Regular cardiac myocyte (primary cell): ENCODE measurements around the gene BRD4. TPM values are rescaled to one million over a fixed set of nuclear protein-coding genes. Genes with fewer than 3 reads are reported as not detected.

Source experiments
- total RNA-seq: library from RNA; depleted of rRNA; stranded (reverse); fragments of >200 nt; gene quantifications from 2 replicates; pipeline ENCODE4 v1.2.3, GENCODE V29; 2014

BRD4 gene
- total RNA-seq = 9.9 and 10.4 TPM in 2 replicates

GRCh38 chr19:15332311-15332996 is at the start of gene BRD4:
TSS of gene BRD4 (minus strand) at chr19:15332539. CDS start at chr19:15273099, 59,440 bp downstream.

GRCh38 chr19:15379083-15379998 is 47.0 kb upstream of the BRD4 start, which contains the start of gene AKAP8:
TSS of gene AKAP8 (minus strand) at chr19:15379787. CDS start at chr19:15379731, 56 bp downstream.

GRCh38 chr19:15200553-15201364 is 131.6 kb downstream of the BRD4 start, which contains the start of gene NOTCH3:
TSS of gene NOTCH3 (minus strand) at chr19:15200995. CDS start at chr19:15200905, 90 bp downstream.

Other genes with a start within 250 kb of the BRD4 start
- 23.4 and 33.4 TPM in 2 replicates for gene SYDE1, start 225.1 kb downstream of the BRD4 start, total RNA-seq
- 151 and 182 TPM in 2 replicates for gene NOTCH3, start 131.5 kb downstream of the BRD4 start, total RNA-seq
- gene EPHX3, start 100.1 kb downstream of the BRD4 start, total RNA-seq = 0.19 TPM in 1 of 2 replicates, not detected in the other
- gene AKAP8, start 47.2 kb upstream of the BRD4 start, total RNA-seq = 10.1 and 18.0 TPM in 2 replicates
- 47.4 and 57.2 TPM in 2 replicates for gene AKAP8L, start 86.4 kb upstream of the BRD4 start, total RNA-seq
- 5.9 and 6.3 TPM in 2 replicates for gene WIZ, start 117.4 kb upstream of the BRD4 start, total RNA-seq
- under 0.01 TPM in 2 replicates for gene RASAL3, start 132.0 kb upstream of the BRD4 start, total RNA-seq
- gene PGLYRP2, start 147.0 kb upstream of the BRD4 start, total RNA-seq = not detected in 2 replicates
- gene CYP4F22, start 176.0 kb upstream of the BRD4 start, total RNA-seq = not detected in 2 replicates